GM23338 (cell line): Measurements from ENCODE around the gene UBQLN2. TPM values are rescaled to one million over a fixed set of nuclear protein-coding genes. Genes with fewer than 3 reads are reported as not detected.

ENCODE experiments used
- ATAC-seq: fragments of 200-7000 bp; cut with Tn5 transposase; 3 replicates; pipeline ENCODE4 v1.9.1; 2020
- DNase-seq: peaks from one replicate; pipeline ENCODE4 v3.0.0-alpha.2; 2015; ENCODE audit warnings: low spot score
- H2AFZ ChIP-seq: fragments of 200-600 bp; sonication (generic); 2 replicates; pipeline ENCODE4 v1.8.0; 2016; ENCODE audit warnings: antibody characterized with exemption, mild to moderate bottlenecking, moderate library complexity
- H3F3A ChIP-seq: fragments of 200-600 bp; sonication (generic); replicated peaks from 2 replicates; pipeline ENCODE4 v1.8.0; 2017; ENCODE audit warnings: antibody characterized with exemption, mixed run types, low read depth
- H3K27ac ChIP-seq: fragments of 200-600 bp; sonication (generic); 2 replicates; pipeline ENCODE4 v1.6.1; 2016; ENCODE audit warnings: low read depth
- H3K27me3 ChIP-seq: fragments of 200-600 bp; sonication (generic); 2 replicates; pipeline ENCODE4 v1.8.0; 2016; ENCODE audit warnings: mild to moderate bottlenecking, mixed run types, moderate library complexity; ENCODE audit not compliant: insufficient read depth
- H3K36me3 ChIP-seq: fragments of 200-600 bp; sonication (generic); 2 replicates; pipeline ENCODE4 v1.8.0; 2016; ENCODE audit warnings: mild to moderate bottlenecking; ENCODE audit not compliant: insufficient read depth
- H3K4me1 ChIP-seq: fragments of 200-600 bp; sonication (generic); 2 replicates; pipeline ENCODE4 v1.8.0; 2016; ENCODE audit warnings: mild to moderate bottlenecking, moderate library complexity; ENCODE audit not compliant: insufficient read depth
- H3K4me2 ChIP-seq: fragments of 200-600 bp; sonication (generic); 2 replicates; pipeline ENCODE4 v1.7.1; 2017; ENCODE audit warnings: mixed run types
- H3K4me3 ChIP-seq: fragments of 200-600 bp; sonication (generic); 2 replicates; pipeline ENCODE4 v1.6.1; 2016; ENCODE audit warnings: mixed run types
- H3K79me2 ChIP-seq: fragments of 200-600 bp; sonication (generic); replicated peaks from 2 replicates; pipeline ENCODE4 v1.8.0; 2017; ENCODE audit warnings: mild to moderate bottlenecking; ENCODE audit not compliant: insufficient read depth
- H3K9me2 ChIP-seq: fragments of 200-600 bp; sonication (generic); 2 replicates; pipeline ENCODE4 v1.8.0; 2017; ENCODE audit not compliant: insufficient read depth
- H4K20me1 ChIP-seq: fragments of 200-600 bp; sonication (generic); replicated peaks from 2 replicates; pipeline ENCODE4 v1.8.0; 2017; ENCODE audit warnings: mild to moderate bottlenecking; ENCODE audit not compliant: insufficient read depth
- H3K27ac Mint-ChIP-seq: 2 replicates; pipeline ENCODE4 v1.8.0; 2020; ENCODE audit warnings: inconsistent platforms, mild to moderate bottlenecking, moderate library complexity, mixed read lengths
- H3K27me3 Mint-ChIP-seq: 3 replicates; pipeline ENCODE4 v1.8.0; 2022; ENCODE audit warnings: low read depth, mild to moderate bottlenecking, moderate library complexity, mixed read lengths, inconsistent platforms; ENCODE audit not compliant: insufficient read depth, poor library complexity
- H3K36me3 Mint-ChIP-seq: 3 replicates; pipeline ENCODE4 v1.8.0; 2021; ENCODE audit warnings: low read depth, mild to moderate bottlenecking, inconsistent platforms, moderate library complexity, mixed read lengths
- H3K4me1 Mint-ChIP-seq: 3 replicates; pipeline ENCODE4 v1.8.0; 2020; ENCODE audit warnings: mild to moderate bottlenecking, inconsistent platforms, mixed read lengths
- H3K4me3 Mint-ChIP-seq: 3 replicates; pipeline ENCODE4 v1.8.0; 2021; ENCODE audit warnings: moderate library complexity, mild to moderate bottlenecking, inconsistent platforms, mixed read lengths
- H3K9me3 Mint-ChIP-seq: 3 replicates; pipeline ENCODE4 v1.8.0; 2020; ENCODE audit warnings: moderate library complexity, mild to moderate bottlenecking, inconsistent platforms, mixed read lengths
- CTCF ChIP-seq, 2 experiments: fragments of 200-600 bp in 1 of 2; sonication (generic) in 1 of 2; conservative IDR thresholded peaks; 2 replicates each; pipeline versions ENCODE4 v1.5.1 to v1.6.1; 2016 to 2017; ENCODE audit warnings: antibody characterized with exemption in 2 of 2, low read depth in 2 of 2, mild to moderate bottlenecking in 2 of 2, moderate library complexity in 1 of 2
- ETS1 ChIP-seq: IDR thresholded peaks from 2 replicates; pipeline ENCODE4 v1.6.1; 2016; ENCODE audit warnings: antibody characterized with exemption
- EZH2 ChIP-seq: fragments of 200-600 bp; sonication (generic); IDR thresholded peaks from one replicate; pipeline ENCODE4 v1.8.0; 2017; ENCODE audit warnings: antibody characterized with exemption, mild to moderate bottlenecking, low read depth; ENCODE audit not compliant: unreplicated experiment
- EZH2phosphoT487 ChIP-seq: fragments of 200-600 bp; sonication (generic); IDR thresholded peaks from one replicate; pipeline ENCODE4 v1.8.1; 2018; ENCODE audit warnings: antibody characterized with exemption; ENCODE audit not compliant: unreplicated experiment
- JUNB ChIP-seq: IDR thresholded peaks from one replicate; pipeline ENCODE4 v1.6.1; 2016; ENCODE audit warnings: antibody characterized with exemption; ENCODE audit not compliant: unreplicated experiment
- NANOG ChIP-seq: IDR thresholded peaks from 2 replicates; pipeline ENCODE4 v1.6.1; 2016; ENCODE audit warnings: antibody characterized with exemption, borderline replicate concordance
- POLR2AphosphoS5 ChIP-seq: IDR thresholded peaks from 2 replicates; pipeline ENCODE4 v1.6.1; 2016; ENCODE audit warnings: antibody characterized with exemption, low read depth
- ZNF114 ChIP-seq: fragments of 250-450 bp; sonication (Bioruptor Pico); IDR thresholded peaks from 2 replicates; pipeline ENCODE4 v1.5.0; 2020; ENCODE audit warnings: mild to moderate bottlenecking, moderate library complexity
- ZNF331 ChIP-seq: fragments of 250-450 bp; sonication (Bioruptor Pico); IDR thresholded peaks from 2 replicates; pipeline ENCODE4 v1.5.0; 2020; ENCODE audit warnings: low read depth, mild to moderate bottlenecking, moderate library complexity
- polyA plus RNA-seq: library from polyadenylated mRNA; unstranded; fragments of >200 nt; fragmentation: Nextera tagmentation; extraction: Ambion mirVana; gene quantifications from 2 replicates; pipeline ENCODE4 v1.2.1, GENCODE V29; 2016
- total RNA-seq: library from RNA; depleted of rRNA; stranded (reverse); fragments of >200 nt; shearing (Covaris generic); gene quantifications from 2 replicates; pipeline ENCODE4 v1.2.3, GENCODE V29; 2014
- TF ChIP-seq, protein P1 (sequence below): IDR thresholded peaks from one replicate; pipeline ENCODE4 v1.6.1; 2018; ENCODE audit warnings: antibody characterized with exemption; ENCODE audit not compliant: unreplicated experiment

Gene UBQLN2
- total and polyA plus RNA-seq, 2 experiments from 2014 or later, result 21.8 to 35.7 TPM

GRCh38 chrX:56564921-56565840, 1.8 kb downstream of the UBQLN2 start (continued):
- TF ChIP-seq ETS1 (no peak), POLR2AphosphoS5 (no peak), JUNB (no peak), CTCF (conservative IDR thresholded peaks at IDR 0.05; ENCODE audit: low read depth in 2 of 2) (no peak), EZH2 (no peak), EZH2phosphoT487 (no peak)

DNA sequence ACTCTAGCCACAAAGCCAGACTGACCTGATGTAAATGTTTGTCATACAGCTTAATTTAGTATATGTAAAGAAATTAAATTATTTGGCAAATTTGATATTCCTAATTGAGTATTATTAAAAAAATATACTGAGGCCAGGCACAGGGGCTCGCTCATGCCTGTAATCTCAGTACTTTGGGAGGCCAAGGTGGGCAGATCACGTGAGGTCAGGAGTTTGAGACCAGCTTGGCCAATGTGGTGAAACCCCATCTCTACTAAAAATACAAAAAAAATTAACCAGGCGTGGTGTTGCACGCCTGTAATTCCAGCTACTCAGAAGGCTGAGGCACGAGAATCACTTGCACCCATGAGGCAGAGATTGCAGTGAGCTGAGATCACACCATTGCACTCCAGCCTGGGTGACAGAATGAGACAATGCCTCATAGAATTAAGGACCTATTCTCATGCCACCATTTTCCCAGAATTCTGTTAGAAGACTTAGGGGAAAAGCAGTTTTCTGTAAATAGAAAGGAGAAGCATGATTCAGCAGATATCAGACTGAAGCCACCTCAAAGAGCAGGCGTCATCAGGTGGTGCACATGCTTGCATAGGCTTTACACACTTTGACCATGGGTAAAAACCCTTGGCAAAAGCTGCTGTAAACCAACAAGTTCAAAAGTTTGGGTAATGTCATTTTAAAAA, 6.1 kb downstream of the UBQLN2 start:
- H3K4me1 Mint-ChIP-seq, result peaks cover 9% of the 10 kb centered on the region; the same call in 2 of the 3 replicates
- no peak for DNase-seq
- TF ChIP-seq, protein P1, sequence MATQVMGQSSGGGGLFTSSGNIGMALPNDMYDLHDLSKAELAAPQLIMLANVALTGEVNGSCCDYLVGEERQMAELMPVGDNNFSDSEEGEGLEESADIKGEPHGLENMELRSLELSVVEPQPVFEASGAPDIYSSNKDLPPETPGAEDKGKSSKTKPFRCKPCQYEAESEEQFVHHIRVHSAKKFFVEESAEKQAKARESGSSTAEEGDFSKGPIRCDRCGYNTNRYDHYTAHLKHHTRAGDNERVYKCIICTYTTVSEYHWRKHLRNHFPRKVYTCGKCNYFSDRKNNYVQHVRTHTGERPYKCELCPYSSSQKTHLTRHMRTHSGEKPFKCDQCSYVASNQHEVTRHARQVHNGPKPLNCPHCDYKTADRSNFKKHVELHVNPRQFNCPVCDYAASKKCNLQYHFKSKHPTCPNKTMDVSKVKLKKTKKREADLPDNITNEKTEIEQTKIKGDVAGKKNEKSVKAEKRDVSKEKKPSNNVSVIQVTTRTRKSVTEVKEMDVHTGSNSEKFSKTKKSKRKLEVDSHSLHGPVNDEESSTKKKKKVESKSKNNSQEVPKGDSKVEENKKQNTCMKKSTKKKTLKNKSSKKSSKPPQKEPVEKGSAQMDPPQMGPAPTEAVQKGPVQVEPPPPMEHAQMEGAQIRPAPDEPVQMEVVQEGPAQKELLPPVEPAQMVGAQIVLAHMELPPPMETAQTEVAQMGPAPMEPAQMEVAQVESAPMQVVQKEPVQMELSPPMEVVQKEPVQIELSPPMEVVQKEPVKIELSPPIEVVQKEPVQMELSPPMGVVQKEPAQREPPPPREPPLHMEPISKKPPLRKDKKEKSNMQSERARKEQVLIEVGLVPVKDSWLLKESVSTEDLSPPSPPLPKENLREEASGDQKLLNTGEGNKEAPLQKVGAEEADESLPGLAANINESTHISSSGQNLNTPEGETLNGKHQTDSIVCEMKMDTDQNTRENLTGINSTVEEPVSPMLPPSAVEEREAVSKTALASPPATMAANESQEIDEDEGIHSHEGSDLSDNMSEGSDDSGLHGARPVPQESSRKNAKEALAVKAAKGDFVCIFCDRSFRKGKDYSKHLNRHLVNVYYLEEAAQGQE, result no peak
- TF ChIP-seq ZNF331 (no peak), EZH2 (no peak), NANOG (no peak), ETS1 (no peak), JUNB (no peak), CTCF (conservative IDR thresholded peaks at IDR 0.05; ENCODE audit: low read depth in 2 of 2) (no peak), ZNF114 (no peak), EZH2phosphoT487 (no peak)

More for the DNA sequence above, 6.1 kb downstream of the UBQLN2 start:
- Histone ChIP-seq H3K27ac (no peak overlapping the region), H3K27me3 (no peaks in the 10 kb centered on the region), H4K20me1 (peaks cover 12% of the 10 kb centered on the region; the same call in 1 of the 2 replicates), H3K4me2 (no peak overlapping the region), H2AFZ (no peak overlapping the region), H3K9me2 (no peaks in the 10 kb centered on the region), H3K36me3 (no peaks in the 10 kb centered on the region; the same call in 1 of the 2 replicates), H3K79me2 (peaks cover 42% of the 10 kb centered on the region), H3F3A (no peaks in the 10 kb centered on the region), H3K4me3 (no peak overlapping the region), H3K4me1 (peaks cover 18% of the 10 kb centered on the region)
- Mint-ChIP-seq H3K4me3 (no peak overlapping the region), H3K27me3 (no peaks in the 10 kb centered on the region), H3K27ac (no peak overlapping the region), H3K36me3 (peaks cover 17% of the 10 kb centered on the region), H3K9me3 (no peaks in the 10 kb centered on the region)
- no peak for ATAC-seq
